ENCODE measurements around the gene CLCN1.

CLCN1 gene

GRCh38 chr7:143369678-143370651, 54.1 kb downstream of the CLCN1 start:
- DNase-seq = no peak

DNA sequence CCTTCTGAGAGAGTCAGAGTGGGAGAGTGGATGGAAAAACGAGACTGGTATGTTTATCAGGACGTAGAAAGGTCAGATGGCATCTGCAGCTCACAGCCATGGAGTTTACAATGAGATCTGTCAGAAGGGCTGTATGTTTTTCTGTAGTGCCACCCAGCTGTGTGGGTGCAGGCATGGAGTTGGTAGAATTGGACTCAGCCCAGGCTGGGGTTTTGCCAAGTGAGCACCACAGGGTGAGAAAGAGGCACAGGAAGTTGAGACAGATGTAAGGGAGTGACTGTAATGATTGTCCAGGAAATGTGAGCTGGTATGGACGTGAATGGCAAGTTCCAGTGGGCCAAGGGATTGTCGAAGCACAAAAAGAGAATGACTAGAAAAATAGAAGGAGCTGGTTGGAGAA, 56.2 kb downstream of the CLCN1 start:
- peak; percentile 17 for DNase-seq

- no peak for DNase-seq
These were observed 57.4 kb downstream of the CLCN1 start for GRCh38 chr7:143373255-143373794.

DNA sequence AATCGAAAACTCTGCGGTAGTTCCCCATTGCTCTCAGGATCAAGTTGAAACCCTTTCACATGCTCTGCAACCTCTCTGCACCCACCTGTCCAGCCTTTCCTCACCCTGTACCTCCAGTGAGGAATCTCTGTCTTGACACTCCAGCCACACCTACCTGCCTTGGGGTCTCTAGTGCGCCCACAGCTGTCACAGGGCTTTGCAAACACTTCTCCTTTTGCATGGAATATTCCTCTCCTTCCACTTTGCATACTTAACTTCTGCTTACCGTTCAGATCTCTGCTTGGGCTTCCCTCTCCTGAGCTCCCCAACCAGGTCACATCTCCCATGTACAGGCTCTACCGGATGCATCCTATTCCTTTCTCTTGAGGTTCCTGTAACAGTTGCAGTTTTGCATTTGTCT, 58.6 kb downstream of the CLCN1 start:
- no peak for DNase-seq

- DNase-seq = no peak
These were observed 59.6 kb downstream of the CLCN1 start for GRCh38 chr7:143375298-143376034.

GRCh38 chr7:143376396-143376795, 60.5 kb downstream of the CLCN1 start:
- no peak for DNase-seq

DNA sequence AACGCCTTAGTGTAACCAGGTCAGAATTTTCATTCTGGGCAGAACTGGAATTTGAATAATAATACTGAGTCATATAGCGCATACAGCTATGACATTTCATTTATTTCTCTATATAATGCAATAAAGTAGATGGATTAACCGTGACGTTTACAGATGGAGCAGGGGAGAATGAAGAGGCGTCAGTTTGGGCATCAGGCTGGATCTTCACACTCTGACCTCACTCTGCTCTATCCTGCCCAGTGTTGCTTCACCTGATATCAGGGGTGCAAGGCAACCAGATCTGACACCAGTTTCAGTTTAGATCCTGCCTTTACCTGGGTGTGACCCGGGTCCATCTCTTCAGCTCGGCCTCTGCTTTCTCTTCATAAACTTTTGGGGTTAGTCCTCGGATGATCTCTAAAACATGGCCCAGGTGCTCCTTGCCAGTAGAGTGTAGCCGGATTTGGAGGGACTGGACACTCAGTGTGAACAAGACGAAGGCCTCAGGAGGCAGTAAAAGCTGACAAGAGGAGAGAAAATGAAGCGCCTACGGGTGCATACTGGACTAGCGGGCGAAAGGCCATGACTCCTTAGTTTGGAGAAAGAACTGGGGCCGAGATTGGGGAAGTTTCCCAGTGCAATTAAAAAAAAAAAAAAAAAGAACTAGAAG, 63.8 kb downstream of the CLCN1 start:
- no peak for DNase-seq

- DNase-seq = peak; percentile 77
These were observed 64.3 kb downstream of the CLCN1 start for GRCh38 chr7:143380260-143380645.

DNA sequence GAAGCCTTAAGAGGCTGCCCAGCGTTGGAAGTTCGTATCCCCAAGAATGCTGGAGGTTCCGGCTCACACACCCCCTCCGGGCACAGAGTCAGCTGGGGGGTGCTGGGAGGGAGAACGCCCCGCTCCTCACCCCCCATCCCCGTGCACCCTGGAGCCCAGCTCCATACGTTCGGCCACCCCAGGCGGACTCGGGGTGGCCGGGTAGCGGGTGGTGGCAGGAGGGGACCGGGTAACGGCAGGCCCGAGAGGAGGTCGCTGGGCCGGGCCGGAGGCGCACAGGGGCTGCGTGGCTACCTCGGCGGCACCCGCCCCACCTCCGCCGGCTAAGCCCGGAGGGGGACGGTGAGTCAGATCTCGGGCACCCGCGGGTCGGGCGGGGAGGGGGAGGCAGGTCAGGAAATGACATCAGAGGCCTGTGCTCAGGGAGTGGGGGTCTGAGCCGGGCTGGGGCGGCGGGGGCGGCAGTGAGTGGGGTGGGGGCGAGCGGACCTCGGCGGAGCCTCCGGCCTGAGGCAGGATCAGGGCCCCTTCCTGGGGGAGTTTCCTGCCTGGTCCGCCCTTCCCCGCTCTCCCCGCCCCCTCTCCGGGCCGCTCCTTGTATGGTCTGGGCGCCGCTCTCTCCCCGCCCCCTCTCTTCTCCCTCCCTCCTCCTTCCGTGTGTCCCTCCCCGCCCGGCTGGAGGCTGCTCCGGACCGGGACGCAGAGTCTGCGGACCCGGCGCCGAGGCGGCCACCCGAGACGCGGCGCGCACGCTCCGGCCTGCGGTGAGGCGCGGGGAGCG, 64.9 kb downstream of the CLCN1 start, which contains the start of gene ZYX:
TSS of gene ZYX (plus strand) at position 700 of the 781 bp plus-strand sequence. CDS start 227 bp downstream, outside the sequence.
- peak; percentile 88 for DNase-seq

- peak; percentile 27 for DNase-seq
These were observed 65.7 kb downstream of the CLCN1 start for GRCh38 chr7:143381427-143382125.

- no peak for DNase-seq
These were observed 66.3 kb downstream of the CLCN1 start for GRCh38 chr7:143382126-143382790.

- DNase-seq = no peak
These were observed 67.1 kb downstream of the CLCN1 start for GRCh38 chr7:143382791-143383641.

DNA sequence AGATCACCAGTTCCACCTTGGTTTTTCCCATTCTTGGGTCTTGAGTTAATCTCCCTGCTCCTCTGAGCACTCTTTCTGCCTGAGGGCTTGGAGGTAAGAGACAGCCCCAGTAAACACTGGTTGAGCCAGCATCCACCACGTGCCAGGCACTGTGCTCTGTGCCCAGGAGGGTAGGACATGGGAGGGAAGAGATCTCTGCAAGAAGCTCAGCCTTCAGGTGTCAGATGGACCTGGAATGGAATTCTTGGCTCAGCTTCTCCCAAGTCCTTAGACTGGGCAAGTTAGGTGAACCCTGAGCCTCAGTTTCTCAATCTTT, 67.7 kb downstream of the CLCN1 start:
- DNase-seq = no peak

DNA sequence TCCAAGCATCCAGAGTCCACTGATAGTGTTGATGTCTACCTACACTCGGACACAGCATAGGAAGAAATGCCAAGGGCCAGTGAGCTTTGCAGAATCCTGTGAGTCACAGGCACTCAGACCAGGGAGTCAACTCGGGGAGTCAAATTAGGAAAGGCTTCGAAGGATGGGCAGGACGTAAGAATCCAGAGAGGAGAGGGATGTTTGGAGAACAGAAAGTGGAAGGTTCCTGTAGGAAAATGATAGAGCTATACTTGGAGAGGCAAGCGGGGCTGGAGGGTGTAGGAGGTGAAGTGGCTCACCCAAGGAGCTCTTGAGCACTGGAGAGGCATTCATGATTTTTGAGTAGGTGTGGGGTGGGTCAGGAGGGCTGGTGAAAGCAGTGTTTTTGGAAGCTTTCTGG, 68.2 kb downstream of the CLCN1 start:
- peak; percentile 23 for DNase-seq

GRCh38 chr7:143384661-143385631, 69.0 kb downstream of the CLCN1 start:
- DNase-seq = no peak

DNA sequence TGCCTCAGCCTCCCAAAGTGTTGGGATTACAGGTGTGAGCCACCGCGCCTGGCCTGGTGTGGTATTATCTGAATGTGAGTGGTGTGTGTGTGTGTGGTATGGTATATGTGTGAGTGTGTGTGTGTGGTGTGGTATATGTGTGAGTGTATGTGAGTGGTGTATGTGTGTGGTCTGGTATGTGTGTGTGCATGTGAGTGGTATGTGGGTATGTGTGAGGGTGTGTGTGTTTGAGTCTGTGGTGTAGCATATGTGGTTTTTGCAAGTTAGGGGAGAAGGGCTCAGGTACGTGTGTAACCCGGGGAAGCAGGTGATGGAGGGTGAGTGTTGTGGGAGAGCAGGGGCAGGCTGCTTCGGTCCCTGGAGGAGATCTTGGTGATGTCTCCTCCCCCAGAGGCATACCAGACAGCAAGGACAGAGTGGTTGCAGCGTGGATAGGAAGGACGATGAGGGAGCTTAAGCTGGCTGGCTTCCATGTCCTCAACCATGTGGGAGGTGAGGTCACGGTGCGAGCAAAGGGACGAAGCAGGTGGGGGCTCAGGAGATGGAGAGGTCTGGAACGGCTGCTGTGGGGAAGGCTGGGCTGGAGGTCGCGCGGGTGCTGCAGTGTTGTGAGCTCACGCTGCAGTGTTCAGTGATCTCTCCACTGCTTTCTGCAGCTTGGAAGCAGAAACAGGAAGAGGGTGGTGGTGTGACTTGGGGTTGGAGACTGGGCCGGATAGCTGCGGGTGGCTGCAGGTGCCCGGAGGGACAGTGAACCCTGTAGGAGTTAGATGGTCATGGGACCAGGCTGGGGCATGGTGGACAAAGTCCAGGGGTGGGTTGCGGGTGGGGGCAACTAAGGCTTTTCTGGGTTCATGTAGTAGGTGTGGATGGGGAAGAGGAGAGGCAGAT, 70.2 kb downstream of the CLCN1 start:
- DNase-seq = peak; percentile 29

DNA sequence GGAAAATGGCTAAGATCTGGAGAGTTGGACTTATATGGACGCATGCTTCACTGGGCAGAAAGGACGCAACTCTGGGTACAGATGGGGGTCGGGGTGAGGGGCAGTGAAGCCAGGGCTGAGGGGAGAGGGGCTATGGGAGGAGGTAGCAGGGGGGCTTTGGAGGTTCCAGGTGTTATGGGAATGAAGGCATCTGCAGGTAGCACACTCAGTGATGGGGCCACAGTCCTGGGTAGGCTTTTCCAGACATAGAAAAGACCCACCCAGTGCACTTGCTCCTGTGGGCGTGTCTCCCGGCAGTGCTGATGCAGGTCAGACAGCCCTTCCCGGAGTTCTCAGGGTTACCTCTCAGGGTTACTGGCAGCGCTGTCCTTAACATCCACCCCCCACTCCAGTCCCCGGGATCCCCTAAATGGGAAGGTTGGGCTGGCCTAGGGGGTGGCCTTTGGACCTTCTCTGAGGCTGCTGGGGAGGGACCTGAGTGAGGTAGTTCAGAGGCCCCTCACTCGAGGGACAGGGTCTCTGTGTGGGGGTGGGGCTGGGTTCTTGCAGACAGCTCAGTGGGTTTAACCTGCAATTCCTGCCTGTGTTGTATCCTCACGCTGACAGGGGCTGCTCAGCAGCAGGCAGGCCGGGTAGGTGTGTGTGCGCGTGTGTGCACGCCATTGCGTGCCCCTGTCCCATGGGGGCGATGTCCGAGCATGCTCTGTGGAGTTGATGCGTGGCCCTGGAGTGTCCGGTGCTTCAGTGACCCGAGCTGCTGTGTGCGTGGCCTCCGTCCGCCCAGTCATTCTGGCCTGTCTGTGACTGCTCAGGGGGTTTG, 71.5 kb downstream of the CLCN1 start:
- DNase-seq = no peak
